Fibroblast of peridontal ligament (primary cell): ENCODE data around the gene SLC25A21.
A peak's percentile ranks its signal among the peaks of the same experiment; 100 is the strongest.

Experiments
- DNase-seq: peaks from one replicate; pipeline ENCODE4 v3.0.0-alpha.2; 2010; ENCODE audit errors: extremely low read depth

Gene SLC25A21

DNA sequence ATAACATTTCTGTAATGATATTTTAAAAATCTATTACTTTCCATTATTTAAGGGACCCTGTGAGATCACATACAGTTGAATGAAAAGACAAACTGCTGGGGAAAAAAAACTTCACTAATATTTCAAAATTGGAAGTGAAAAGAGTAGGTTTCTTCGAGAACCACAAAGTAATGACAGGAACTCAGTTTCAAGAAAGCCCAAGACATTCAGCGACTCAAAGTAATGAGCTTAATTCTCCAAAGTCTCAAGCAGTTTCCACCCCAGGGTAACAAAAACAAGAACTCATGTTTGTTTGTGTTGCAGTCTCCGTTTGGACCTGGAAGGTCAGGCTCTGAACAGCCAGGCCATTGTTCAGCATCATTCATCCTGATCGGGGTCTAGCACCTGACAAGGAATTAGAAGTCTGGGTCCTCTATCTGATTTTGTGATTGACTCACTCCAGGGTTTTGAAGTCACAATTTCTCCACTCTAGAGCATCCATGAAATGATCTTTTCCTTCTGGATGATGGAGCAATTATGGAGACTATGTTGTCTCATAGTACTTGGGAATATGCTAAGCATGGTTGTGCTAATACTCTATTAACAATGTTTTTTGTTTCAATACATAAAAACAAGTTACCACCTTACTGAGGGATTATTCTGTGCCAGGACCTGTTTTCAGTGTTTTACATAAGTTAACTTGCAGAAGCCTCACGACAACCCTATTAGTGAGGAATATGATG, 126.9 kb downstream of the SLC25A21 start:
- DNase-seq: no peak

DNA sequence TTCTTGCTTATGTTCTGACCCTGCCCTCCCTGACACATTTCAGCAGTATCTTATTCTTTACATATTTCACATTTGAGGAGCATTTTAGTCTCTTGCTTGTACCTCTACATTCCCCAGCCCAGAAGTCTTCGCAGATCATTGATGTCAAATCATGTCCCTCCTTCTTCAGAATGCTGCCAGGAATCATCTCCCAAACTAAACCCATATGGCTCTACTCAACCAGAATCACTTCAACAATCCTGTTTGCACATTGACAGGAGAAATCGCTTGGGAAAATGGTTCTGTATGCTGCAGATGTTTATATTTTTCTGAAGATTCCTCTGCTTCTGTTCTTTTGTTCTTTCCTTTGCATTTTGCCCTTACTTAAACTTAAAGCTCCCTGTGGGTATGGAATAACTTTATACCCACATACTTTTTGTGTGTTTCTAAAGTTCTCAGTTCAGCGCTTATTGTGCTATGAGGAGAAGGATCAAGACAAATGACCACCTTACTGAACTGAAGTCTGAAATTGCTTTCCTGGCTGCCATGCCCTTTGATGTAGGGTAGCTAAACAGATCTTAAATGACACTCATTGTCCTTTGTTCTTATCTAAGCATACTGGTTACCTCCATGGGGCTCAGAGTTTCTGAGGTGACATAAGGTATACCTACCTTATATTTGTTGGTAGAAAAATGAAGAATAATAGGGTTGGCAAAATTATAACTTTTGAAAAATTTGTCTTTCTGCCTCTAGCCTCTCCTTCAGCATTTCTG, 134.6 kb downstream of the SLC25A21 start:
- DNase-seq: peak; percentile 58

DNA sequence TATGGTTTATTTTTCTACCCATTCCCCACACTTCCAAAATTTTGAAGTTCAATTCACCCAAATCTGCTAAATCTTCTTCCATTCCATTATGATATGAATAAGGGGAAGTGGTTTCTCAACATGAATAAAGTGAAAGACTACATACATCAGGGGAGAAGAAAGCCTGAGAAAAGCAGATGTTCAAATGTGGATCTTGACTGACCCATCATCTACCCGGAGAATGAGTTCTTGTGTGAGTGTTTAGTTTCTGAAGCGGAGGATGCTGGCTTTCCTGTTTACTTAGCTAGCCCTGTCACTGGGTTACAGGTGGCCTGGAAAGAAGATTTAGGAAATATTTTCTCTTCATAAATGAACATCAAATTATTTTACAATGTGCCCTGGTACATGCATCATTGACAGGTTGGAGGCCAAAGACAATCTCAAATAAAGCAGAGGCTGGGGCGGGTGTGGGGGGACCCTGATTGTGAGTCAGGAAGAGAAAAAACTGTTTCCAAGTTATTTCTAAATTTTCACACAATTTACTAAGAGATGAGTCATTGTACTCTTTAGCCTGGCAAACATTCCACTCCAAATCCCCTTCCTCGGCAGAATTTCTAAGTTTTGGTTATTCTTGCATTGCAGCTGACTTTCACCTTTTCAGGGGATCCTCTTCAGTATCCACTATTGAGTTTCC, 135.6 kb downstream of the SLC25A21 start:
- peak; percentile 51 for DNase-seq

DNA sequence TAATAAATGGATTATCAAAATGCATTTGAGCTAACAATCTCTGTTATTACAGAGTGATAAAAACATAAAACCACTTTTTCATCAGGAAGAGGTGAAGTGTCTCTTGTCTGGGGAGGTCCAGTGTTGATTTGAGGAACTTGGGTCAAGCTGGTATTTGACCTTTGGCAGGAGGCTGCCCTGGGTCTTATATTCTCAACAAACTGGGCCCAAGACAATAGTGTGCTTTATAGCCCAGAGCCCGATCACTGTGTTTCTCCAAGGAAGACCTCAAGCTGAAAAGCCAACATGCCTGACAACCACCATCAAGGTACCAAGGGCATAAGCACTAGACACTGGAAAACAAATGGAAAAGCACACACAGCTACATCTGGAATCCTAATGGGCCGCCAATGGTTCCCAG, 137.0 kb downstream of the SLC25A21 start:
- DNase-seq: no peak

DNA sequence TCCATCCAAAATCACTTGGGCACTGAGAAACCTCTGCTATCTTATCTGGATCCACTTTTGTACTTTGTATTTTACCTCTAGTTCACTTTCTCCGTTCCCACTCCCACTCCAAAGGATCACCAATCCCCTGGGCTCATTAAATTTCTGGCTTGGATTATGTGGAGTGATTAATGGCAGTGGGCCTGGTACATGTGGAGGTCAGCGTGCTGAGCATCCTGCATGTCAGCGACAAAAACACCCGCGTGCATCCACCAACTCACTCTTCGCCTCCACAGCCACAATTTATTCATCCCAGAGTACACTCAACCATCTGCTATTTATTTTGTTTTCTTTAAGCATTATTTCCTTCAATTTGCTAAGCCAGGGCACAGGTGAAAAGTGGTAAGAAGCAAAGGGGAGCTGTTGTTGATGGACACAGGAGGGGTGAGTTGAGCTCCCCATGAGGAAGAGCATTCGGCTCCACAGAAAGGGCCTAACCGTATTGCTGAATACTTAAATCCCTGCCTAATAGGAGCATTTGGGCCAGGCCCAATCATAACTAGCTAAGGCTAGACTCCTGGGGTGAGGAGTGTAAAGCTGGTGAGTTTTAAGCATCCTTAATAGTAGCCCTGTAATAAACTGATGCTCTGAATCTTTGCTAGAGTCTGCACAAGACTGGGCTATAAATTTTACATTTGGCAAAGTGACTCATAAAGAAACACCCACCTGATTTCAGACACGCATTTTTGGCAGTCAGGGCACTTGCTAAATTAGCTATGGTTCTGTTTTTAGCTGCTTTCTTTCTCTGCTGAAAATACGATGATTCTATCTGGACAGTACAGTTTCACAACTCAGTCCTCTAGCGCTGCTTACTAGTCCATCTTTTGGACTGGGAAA, 137.8 kb downstream of the SLC25A21 start:
- peak; percentile 40 for DNase-seq

DNA sequence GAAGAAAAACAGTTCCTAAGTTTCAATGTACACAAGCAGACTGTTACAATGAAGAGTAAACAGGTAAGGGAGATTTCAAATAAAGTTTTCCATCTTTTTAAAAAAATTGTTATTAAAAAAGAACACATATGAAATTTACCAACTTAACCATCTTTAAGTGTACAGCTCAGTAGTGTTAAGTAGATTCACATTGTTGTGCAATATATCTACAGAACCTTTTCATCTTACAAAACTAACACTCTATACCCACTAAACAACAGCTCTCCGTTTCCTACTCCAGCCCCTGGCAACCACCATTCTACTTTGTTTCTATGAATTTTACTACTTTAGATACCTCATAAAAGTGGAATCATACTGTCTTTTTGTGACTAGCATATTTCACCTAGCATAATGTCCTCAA, 139.5 kb downstream of the SLC25A21 start:
- DNase-seq: no peak

DNA sequence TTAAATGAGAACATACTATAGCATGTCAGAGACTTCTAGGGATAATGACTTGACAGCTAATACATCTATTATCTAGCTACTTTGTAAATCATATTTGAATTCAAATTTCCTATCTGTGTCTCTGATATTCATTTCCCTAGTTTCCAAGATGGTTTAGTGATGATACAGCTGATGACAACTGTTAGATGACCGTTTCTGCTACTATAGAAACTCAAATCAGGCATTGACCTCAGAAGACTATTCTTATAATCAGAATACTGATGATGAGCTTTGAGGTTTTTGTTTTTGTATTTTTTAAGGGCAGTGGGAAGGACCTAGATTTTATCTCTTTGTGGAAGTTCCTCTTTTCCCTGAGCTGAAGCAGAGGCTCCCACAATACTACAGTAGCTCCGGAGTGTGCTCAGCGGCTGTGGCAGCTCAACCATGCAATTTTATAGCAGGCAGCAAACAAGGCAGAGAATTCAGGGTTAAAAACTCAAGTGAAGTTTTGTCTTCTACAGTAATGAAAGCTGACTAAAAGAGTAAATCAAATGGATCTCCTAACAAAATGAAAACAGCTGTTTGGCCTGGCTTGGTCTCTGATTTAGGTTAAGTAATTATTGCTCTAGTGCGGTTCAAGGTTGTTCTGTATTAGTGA, 145.1 kb downstream of the SLC25A21 start:
- peak; percentile 80 for DNase-seq

DNA sequence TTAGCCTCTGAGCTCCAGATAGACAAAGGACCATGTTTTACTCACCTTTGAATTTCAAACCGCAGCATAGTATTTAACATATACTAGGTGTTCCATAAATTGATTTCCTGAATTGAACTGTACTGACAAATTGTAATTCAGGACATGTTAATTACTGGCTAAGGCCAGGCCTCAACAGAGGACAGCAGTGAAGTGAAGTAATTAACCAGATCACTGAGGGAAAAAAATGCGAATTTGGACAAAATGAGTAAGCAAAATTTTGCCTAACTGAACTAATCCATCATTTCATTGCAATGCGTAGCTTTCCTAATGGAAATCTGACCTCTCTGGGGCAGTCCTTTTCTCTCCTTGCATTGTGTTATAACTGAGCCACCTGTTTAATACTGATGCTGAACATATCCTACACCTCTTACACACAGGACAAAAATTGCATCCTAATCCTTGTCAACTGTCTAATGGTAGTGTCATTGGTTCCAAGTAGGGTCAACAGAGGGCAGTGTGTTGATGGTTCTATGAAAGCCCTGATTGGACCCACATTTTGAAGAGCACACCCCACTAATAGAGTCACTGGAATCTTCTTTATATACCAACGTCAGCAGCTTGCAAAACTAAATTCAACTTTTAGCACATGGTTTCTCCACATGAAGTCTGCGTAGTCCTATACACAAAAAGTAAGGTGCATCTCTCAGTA, 148.4 kb downstream of the SLC25A21 start:
- DNase-seq: no peak

DNA sequence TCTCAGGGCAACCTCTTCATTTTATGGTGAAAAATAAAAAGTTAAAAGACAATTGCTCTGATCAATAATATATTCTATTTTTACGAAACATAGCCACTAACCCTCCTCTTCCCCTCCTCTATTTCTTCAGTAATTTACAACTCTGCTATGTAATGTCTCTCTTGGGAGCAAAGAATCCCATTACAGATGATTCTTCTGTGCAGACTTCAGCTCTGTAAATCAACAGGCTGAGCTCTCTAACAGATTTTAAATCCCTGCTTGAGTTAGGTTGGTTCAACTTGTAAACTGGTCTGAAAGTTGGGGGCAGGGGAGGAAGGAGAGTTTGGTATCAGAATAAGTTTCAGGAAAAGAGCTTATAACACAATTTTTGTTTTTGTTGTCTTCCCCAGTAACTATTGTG, 151.0 kb downstream of the SLC25A21 start:
- no peak for DNase-seq

DNA sequence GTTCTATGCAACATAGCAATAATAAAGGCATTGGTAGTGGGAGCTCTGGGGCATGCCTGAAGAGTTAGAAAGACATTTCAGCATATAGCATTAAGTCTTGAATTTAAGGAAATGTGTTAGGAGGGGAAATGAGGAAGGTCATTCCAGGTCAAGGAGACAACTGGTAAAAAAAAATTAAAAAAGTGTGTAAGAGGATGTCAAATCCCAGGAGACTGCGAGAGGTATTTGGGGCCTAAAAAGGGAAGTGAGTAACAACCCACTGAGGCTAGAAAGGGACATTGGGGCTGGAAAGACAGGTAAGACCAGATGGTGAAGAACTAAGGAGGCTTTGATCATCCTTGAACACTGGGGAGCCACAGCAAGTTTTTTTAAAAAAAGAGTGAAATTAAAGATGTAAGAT, 152.9 kb downstream of the SLC25A21 start:
- no peak for DNase-seq

DNA sequence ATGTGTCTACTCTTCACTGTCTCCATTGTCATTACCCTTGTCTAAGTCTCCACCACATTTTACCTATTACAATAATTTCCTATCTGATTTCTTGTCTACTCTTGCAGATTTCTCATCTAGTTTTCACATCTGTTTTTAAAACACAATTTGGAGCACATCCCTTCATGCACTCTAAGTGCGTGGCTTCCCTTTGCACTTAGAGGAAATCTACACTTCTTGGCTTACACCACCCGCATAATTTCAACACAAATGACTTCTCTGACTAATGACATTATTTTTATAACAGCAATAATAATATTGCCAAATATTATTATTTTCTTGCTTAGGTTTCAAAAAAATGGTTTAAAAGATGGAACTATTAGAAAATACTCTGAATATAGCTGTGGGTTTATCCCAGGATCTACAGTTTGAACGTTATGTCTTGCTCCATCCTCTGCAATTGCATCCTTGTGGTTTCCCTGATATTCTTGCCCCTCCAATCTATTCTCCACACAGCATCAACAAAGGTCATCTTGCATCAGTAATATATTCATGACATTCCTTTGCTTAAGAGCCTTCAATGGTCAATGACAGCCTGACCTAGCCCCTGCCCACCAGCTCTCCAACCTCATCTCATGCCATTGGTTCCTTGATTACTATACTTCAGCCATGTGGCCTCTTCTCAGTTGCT, 153.7 kb downstream of the SLC25A21 start:
- peak; percentile 37 for DNase-seq

DNA sequence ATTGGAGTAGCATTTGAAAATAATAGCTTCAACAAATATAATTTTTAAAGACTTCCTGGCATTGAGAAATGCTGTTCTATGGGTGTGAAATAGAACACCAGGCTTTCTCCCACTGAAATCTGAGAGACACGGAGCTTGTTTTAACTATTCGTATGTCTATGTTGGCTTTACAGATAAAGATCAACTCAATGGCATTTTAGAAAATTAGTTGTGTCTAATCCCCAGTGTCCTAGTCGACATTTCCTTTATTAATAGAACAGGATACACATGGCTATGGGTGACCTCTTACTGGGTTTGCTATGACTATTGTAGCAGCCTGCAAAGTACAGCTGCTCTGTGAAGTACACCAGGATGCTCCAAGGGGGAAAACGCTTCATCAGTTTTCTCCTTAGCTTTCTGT, 159.3 kb downstream of the SLC25A21 start:
- DNase-seq: no peak

DNA sequence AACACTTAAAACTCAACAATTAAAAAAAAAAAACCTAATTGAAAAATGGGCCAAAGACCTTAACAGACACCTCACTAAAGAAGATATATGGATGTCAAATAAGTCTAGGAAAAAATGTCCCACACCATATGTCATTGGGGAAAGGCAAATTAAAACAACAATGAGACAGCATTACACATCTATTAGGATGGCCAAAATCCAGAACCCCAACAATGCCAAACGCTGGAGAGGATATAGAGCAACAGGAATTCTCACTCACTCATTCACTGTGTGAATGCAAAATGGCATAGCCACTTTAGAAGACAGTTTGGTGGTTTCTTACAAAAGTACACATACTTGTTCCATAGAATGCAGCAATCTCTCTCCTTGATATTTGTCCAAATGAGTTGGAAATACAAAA, 173.7 kb downstream of the SLC25A21 start:
- no peak for DNase-seq

DNA sequence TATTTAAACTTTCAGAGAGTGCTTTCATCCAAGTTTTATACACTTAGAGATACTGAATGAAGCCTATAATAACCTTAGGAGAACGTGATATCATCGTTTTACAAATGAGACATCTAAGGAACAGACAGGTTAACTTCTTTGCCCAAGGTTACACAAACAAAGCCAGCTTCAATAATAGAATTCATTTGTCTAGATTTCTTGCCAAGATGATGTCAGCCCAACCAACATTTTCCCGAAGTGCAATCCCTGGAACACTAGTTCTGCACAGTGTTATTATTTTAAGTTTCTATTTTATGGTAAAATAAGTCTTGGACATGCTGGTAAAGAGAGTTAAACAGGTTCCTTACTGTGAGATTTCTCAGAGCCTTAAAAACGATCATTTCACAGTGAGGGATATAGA, 174.6 kb downstream of the SLC25A21 start:
- DNase-seq: peak; percentile 58

DNA sequence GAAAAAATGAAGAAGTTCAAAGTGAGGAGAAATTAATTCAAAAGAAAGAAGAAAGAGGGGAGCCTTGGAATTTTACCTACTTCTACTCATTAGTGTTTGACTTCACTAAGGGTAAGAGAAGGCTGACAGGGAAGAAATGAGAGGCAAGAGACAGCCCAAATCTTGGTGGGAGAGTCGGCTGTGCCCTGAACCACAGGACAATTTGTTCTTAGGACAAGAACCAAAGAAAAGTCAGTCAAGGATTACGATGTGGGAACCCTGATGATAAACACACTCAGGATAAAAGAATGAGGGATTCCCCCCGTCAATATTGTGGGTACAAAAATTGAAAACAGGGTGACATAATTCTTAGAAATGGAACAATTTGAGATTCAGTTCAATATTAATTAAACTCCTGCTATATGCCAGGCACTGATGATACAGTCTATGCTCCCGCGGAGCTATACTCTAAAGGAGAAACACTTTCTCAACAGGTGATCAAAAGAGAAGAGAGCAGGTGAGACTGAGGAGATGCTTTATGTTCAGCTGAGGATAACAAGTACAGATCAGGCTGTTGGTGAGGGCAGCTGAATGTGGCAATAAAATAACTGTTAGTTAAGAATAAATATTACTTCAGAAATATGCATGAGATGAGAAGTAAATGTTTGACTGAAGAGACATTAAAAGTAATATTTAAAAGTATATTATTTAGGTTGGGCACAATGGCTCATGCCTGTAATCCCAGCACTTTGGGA, 175.4 kb downstream of the SLC25A21 start:
- DNase-seq: no peak

DNA sequence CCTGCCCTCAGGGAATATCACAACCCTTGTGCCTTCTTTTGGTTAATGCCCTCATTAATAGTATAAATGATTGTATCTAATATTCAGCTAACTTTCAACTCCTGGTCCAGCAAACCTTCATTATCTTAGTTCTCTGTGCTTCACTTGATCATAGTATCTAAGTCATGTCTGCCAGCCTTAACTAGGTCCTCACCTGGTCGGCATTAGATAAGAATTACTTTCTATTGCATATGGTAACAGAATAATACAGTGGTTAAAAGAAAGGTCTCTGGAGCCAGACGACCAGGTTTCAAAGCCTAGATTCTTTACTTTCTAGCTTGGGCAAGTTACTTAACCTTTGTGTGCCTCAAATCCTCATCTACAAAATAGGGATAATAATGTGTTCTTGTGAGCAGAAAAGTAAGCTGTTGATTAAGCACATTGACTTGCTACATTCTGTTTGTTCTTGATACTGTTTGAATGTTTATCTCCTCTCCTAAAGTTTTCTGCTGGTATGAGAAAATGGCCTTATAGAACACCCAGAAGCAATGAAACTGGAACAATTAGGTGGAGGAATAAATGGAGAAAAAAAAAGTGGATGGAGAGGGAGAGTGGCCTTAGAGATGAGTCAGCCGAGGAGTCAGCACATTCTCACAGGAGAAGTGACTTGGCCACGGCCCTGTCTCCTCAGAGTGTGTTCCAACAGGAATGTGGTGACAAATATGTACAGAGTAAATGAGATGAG, 176.1 kb downstream of the SLC25A21 start:
- peak; percentile 33 for DNase-seq

DNA sequence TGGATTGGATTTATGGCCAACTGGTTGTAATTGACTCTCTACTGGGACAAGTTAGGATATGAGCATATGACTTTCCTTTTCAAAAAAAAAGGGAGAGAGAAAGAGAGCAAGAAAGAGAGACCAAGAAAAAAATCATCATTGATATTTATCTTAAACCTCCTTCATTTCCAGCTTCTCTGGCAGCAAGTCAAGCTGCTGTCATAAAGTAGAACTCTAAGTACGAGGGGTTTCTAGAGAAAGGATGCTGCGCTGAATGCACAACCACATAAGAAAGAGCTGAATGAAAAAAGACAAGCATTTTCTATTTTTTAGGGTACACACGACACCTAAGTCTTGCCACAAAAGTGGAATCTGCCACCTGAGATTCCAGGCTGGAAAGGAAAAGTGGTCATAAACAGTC, 182.6 kb downstream of the SLC25A21 start:
- DNase-seq: no peak

DNA sequence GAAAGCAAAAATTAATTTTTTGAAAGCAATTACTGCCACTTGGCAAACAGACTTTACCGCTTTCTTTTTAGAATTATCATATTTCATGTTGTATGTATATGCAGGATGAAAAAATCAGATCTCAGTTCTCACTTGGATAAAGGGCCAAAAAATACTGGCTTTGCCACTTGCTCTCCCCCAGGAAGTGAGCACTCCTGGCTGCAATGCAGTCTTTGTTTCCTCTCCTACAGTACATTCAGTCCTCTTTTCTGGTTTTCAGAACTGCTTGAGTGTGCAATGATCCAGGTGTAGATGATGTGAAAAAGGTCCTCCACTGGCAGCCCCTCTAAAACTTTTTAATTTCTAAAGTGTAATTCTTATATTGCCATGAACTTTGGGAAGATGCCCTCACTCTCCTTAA, 183.4 kb downstream of the SLC25A21 start:
- no peak for DNase-seq

DNA sequence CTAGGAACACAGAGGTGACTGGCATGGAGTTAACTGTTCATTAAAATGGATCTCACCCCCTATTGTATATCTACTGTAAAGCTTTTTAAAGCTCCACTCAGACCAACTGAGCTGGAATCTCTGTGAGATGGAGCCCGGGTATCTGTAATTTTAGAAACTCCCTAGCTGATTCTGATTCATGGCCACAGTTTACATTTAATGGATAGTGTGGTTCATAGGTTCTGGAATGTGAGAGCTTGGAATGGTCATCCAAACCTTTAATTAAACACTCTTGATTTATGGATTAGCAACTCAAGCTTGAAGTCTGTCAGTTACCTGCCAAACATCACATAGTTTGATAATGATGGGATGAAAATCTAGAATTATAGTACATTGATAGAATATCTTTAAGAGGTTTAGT, 183.8 kb downstream of the SLC25A21 start:
- peak; percentile 59 for DNase-seq
